ENCODE data around the gene AKAP6.

AKAP6 gene

DNA sequence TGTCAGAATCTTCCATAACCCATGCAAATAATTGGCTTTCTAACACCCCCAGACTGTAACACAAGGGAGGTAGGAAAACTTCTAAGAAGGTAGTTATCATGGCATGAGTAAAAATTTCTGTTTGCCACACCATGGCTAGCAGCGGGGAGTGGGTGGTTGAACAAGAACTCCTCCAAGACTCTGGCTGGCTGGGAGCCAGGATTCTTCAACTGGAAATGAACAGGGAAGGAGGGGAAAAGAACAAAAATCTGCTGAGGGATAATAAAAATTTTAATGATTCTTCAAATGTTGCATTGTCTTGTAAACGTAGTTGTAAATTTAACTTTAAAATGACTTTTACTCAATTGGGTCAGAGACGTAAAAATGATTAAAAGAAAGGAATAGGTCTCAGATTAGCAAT lies 78.9 kb downstream of the AKAP6 start:
- DNase-seq, result no peak

DNA sequence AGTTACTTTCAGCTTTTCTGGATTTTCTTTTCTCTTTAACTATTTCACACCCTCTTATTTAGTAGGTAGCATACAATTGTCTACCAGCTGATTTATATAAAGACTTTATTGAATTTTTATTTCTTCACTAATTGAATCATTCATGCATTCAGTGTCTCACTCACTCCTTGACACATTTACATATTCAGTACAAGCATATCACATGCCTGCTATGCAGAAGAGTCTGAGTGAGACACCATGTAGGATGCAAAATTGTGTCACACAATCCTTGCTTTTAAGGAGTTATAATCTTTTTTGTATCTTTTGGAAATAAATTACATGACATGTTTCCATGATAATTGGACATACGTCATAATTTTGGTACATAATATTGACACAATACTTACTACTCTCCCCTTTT lies 83.0 kb downstream of the AKAP6 start:
- no peak for DNase-seq

DNA sequence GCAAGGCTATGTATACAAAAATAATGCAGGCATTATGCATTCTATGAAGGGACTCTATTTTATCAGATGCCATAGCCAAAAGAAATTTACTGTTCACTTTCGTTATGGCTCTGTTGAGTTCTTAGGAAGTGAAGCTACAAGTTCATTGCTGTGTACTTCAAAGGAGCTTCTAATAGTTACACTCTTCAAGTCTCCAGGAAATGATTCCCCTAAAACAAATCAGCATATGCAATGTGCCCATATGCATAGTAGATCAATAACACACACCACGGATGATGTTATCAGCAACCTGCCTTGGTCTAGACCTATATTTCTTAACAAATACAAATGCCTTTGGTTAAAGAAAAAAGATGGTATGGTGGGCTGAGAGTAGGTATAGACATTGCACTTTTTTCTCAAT lies 83.4 kb downstream of the AKAP6 start:
- no peak for DNase-seq

DNA sequence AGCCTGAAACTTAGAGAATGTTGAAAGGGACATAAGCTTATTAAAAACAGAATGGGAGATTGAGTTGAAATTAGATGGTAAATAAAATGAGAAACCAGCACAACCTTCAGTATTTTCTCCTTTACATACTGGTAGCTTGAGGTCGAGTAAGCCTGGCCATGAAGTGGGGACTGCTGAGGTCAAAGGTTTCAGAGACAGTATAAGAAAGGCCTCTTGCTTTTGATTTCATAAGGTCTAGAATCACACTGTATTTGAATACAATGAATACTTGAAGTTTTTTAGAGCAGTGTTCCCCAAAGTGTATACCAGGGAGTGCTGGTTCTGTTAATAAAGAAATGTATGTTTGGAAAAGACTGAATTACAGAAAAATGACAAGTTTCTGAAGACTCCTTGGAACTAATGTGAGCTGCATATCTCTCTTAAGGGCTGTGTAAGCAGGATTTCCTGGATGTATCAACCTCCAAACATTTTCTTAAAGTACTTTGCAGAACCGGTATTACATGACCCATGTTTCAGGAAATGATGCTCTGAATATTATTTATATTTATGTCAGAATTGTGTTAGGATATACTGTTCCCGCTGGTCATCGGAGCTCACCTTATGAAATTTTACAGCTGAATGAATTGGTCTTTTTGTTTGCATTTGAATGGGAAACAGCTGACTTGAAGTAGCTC lies 85.0 kb downstream of the AKAP6 start:
- no peak for DNase-seq

DNA sequence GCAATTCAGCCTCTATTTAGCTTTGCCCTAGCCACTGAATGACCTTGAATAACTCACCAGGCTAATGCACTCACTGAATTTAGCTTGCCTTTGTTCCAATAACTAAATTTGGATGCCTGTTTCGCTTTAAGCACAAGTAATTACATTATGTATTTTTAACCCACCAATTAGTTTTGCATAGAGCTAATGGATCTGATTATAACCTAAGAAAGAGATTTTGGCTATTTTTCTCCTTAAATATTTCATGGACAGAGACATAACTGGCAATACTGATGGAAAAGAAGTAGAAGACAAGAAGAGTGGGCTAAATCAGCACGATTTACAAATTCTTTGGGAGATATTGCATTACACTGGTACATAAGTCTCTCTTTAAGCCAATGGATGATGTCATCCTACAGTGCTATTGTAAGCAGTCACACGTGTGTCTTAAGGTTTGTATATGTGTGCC lies 85.7 kb downstream of the AKAP6 start:
- DNase-seq, result no peak

DNA sequence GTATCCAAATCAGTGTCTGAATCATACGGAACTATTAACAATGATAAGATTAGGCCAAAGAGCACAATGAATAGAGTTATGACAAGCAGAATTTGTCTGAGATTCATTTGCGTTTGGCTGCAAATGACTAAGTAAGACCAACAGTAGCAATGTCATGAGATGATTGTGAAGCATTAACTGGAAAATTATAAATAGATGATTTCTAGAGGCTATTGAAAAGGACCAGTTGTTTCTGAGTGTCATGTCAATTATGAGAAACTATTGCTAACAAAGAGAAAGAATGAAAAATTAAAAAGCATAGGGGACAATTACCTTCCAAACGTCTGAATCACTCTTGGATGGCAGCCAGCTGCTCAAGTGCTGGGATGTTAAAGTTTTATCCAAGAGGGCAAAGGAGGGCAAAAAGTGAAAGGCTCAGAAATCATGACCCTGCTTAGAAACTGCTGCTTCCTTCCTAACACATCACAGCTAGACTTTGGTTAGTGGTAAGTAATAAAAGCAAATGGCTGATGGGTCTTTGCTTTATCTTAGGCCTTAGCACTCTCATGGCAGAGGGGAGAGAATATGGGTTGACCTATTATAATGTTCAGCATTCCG lies 89.0 kb downstream of the AKAP6 start:
- no peak for DNase-seq

DNA sequence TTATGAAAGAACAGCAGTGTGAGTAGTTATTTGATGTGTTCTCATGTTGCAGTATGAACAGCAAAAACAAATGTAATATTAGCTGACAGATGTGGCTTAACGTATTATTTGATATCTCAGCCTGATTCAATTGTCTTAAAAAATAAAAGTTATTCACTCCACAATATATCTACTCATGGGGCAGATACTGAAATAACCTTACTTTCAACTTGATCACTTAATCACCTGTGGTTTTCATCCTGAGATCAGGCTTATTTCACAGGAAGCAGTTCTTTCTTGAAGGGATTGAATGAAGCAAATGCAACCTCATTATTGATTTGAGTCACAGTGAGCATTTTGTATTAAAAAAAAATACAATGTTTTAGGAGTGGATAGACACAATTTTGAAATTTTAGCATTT lies 90.3 kb downstream of the AKAP6 start:
- DNase-seq, result no peak

DNA sequence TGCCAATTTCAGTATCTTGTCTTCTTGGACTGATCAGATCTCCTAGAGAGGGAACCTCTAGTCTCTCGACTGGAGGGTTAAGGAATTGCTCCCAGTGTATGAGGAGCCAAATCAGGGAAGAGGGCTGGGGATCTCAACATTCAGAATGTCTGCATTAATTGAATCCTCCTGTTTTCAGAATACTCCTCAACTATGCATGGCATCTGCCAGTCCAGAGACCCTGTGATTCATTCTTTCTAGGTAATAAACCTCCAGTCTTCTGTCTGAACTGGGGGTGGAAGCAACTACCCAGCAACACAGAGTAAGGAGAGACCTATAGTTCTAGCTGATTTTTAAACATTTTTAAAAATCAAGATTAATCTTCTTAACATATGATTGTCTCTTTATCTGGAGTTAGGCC lies 92.7 kb downstream of the AKAP6 start:
- DNase-seq, result no peak

DNA sequence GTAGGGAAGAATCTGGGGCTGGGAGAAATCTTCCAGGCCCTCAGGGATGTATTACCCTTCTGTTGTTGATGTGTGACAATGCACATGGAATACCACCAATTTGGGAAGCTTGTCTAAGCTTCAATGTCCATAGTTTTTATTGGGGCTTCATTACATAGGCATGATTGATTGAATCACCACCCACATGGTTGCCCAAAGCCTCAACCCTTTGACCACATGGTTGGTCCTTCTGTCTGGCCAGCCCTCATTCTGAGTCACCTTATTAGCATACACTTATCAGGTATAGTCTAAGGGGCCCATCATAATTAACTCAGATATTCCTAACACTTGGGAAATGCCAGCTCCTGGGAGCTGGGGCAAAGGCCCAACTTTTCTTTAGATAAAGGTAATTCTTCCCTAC lies 93.3 kb downstream of the AKAP6 start:
- no peak for DNase-seq

DNA sequence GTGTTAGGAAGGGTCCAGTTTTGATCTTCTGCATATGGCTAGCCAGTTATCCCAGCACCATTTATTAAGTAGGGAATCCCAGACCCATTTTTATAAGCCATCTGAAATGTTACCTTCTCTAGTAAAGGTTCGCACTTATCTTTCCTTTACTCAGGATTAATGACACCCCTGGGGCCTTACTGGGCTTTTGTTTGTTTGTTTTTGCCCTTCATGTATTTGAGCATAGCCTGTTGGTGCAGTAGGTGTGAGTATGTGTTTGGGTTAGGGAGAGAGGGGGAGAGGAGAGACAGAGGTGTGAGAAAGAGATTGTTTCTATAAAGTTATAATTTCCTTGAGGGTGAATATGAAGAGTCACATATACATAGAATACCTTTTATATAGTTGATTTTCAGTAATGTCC lies 96.9 kb downstream of the AKAP6 start:
- DNase-seq, result no peak

DNA sequence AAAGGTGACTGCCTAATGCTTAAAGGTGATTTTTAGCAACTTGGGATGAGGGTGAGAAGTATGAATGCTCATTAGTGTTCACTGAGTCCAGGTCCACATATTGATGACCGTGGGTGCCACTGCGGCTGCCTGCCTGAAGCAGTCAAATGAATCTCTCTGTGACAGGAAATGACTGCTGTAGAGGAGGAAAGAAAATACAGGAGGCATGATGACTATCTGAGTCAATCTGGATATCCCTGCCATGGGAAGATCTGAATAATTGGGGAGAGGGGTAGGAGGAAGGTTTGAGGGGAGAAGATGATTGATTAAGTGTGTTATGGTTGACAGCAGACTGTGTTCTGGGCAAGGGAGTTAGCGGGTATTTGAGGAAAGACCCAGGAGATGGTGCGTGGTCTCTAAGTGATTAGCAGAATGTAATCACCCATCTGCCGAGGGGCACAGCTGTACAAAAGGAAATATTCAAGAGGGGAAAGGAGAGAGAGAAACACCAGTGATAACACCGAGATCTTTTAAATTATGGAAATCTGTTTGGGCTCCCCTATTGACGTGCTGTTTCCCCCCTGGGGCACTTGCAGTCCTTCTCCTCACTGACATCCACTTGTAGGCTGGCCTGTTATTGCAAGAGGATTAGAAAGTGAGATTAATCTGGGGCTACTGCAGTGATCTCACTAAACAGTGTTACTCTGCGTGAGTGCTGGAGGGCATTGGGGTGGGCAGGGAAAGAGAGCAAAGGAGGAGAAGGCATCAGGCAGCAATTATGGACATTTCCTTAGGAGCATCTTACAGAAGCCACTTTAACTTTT lies 97.7 kb downstream of the AKAP6 start:
- no peak for DNase-seq

DNA sequence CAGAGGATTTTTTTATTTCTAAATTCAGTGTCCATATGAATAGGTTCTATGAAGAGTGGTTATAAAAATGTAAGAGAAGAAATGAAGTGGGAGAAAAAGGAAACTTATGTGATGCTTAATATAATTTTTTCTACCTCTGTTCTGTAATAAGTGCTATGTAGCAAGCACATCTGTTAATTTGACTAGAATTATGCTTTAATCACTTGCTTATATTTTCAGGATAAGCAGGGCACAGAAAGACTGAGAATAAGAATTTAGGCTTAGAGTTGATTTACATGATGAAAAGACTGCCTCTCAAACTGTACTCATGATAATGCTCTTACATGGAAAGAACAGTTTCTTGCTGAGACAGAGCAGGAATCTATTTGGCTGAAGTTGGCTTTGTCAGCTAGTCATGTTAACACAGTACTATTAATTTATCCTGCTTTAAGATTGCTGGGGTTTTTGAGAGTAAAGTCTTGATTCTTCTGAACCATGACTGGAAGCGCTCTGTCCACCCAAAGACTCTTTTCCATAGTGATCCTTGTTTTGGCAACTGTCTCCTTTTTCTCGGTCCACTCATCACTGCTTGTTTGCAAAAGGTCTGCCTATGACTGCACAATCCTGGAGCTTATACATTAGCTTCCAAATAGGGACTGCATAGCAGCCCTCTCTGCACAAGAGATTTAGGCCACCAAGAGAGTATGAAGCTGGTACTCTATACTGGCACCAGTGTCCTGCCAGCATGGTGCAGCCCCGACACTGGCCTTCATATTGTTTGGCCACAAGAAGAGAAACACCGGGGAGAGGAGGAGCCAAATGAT lies 98.8 kb downstream of the AKAP6 start:
- DNase-seq, result no peak

DNA sequence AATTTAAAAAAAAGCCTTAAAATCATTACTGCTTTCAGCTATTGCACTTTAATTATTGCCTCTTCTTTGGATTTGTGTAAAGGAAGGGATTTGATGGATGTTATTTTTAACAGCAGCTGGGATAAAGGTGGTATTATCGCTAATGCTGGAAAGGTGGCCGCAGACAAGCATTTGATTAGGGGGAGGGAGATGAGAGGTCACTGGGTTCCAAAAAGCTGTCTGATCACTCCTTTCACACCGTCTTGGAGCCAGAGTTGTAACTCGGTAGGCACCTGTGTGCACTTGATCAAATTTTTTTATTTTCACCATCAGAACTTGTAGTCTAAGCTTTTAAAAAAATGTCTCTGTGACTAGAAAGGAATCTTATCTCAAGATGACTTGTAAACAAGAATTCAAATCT lies 99.8 kb downstream of the AKAP6 start:
- DNase-seq, result no peak

DNA sequence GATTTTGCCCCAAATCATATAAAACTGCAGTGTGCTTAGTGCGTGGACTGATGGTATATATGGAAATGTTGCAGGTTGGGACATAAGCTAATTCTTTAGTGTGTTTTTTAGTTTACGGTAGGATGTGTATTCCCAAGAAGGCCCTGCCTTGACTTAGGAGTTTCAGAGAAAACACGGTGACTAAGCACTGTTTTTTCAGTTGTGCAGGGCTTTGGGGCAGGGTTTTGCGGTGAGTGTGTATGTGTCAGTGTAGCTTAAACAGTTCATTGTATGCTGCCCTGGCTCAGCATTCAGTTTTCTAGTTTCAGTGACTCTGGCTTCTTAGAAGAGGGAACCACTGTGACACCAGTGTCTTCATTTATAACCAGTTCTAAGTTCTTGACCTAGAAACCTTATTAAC lies 101.2 kb downstream of the AKAP6 start:
- DNase-seq, result no peak

DNA sequence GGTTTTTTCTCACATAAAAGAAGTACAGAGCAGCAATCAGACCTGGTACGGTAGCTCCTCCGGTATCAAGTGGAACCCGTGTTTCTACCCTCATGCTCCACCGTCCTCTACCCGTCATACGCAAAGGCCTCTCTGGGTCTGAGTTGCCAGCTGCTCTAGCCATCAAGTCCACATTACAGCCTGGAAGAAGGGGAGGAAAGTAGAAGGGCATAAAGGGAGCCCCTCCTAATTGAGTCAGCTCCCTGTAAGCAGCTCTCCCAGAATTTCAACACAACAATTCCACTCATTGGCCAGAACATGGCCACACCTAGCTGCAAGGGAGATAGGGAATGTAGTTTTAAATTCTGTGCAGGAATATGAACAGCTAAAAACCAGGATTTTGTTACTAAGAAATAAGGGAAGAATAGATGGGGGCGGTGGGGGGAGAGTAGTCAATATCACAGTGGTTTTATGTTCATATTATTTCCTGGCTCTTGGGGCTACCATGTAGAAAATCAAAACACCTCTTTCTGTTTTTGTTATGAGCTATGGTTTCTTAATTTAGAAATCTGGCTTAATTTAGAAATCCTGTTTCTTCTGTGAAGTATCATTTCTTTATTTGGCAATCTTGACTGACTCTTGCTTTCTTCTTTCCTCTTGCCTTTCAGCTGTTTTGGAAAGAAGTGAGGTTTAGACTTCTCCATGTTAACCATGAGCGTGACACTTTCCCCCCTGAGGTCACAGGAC lies 103.9 kb downstream of the AKAP6 start:
- DNase-seq, result no peak

DNA sequence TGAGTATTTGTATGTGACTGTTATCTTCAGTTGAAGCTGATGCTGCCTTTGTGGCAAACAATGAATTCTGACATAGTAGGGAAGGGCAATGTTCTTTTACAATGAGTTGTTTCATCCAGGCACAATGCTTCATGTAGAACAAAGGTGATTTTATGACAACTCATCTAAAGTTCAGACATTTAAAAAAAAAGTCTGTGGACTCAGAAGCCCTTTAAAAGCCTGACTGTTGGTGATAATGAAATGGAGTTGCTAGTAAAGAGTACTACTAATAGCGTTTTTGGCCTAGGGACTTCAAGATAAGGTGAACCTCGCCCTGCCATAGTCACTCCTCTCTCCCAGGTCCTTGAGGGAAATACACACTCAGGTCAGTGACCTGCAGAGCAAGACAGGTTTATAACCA lies 105.1 kb downstream of the AKAP6 start:
- DNase-seq, result no peak

DNA sequence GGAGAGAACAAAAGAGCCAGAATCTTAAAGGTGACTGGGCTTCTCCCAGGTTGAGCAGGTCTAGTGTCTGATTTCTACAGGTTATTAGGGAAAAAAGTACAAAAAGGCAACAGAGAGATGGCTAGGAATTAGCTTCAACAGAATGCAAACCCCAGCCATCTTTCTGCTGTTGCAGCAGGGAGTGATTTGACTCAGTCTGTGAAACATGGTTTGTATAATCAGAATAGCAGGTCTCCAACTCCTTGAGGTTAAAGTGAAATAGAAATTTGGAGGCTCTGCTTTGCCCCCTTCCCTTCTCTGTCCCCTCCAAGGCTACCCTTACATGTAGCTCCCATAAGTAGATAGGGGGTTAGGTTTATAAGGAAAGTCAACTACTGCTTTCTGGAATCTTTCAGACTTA lies 105.8 kb downstream of the AKAP6 start:
- no peak for DNase-seq

DNA sequence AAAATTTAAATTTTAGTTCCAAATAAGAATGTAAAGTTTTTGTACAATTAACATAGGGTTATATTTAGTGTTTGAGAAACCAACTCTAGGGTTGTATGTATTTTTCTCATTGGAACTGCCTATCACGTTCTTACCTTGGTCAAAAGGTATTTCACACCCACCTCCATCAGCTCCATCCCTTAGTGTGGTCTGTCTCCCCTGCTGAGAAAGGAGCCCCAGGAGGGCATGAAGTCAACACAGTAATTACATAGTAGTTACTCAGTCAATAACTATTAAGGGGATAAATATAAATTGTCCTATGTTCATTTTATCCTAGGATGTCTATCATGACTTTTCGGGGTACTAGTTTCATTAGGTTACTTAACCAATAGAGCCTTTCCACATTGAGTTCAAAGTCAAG lies 106.3 kb downstream of the AKAP6 start:
- no peak for DNase-seq

DNA sequence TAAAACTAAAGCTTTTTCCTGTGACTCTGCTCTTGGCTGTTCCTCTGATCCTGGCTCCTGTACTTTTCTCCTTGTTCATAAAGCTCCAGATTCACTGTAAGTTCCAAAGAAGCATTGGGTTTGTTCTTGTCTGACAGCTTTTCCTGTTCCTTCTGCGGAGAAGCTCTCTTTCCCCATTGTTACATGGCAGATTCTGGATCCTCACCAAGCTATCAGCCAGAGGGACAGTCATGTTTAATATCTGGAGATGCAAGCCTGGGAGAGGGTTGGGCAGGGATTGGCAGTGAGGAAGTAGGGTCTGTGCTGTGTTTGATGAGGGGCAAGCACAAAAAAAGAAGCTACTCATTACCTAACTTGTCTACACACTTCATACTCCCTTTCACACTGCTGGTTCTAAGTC lies 107.9 kb downstream of the AKAP6 start:
- DNase-seq, result no peak

DNA sequence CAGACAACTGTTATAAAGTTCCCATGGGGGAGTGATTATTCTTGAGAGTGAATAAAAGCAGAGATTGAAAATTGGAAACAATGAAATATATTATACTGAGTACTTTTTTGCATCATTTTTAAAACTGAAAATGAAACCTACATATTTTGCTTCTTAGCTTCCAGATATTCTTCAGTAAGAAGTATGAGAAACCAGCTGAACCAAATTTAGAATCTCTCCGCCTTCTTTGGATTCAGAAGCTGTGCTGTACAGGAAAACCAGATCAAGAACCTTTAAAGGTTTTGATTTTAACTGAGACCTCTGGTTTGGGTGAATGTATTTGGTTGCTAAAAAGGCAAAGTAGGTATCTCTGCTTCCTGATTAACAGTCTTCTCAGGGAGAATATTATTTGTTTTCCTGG lies 109.4 kb downstream of the AKAP6 start:
- no peak for DNase-seq

DNA sequence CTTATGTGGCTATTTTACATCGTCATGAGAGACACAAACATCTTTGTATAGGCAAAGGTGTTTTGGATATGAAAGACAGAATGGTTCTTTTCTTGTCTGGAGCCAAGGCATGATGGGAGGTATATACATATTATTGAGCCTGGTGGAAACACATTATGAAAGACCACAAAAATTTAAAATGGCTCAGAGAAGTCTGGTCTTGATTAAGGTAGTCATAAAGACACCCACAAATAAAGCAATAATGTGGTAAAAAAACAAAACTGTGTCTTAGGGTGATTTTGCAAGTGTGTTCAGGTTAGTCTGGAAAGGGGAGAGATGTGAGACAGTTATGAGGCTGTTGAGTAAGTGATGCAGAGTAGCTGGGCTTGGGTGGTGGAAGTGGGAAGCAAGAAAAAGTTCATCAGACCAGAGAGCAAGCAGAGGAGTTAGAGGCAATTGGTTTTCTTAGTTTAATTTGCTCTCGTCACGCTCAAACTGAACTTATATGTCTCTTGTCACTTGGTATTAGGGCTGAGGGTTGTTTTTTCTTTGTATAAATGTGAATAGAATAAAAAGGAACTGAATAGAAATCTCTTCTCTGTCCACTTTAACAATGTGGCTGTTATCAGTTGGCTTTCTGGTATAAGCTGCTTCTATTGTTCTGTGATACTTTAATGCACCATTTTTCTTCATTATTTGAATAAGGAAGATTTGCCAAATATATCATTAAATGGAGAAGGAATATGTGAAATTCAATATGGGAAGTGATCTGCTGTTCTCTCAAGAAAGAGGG lies 115.0 kb downstream of the AKAP6 start:
- DNase-seq, result no peak

DNA sequence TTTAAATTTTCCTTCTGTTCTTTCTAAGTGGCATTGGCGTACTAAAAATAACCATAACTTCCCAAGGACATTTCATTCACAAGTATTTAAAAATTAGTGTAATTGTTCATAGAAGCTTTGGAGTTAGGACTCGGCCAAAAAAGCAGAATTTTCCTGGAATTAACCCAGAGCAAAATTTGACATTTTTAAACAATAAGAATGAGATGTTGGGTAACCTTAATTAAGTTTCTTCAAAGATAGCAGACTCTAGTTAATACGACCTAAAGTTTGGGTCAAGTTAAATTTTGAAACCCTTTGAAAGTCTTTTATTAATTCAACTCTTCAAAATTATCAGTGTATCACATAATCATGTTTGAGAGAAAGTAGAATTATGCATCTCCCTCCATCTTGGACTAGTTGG lies 118.3 kb downstream of the AKAP6 start:
- DNase-seq, result no peak

All from stimulated activated CD4-positive, alpha-beta T cell treated with anti-CD3 and anti-CD28 coated beads, Interleukin-2, amount 100 ng/mL, for 24 hours (primary cell).